NCI-H2227 (cell line): ENCODE results near the gene PPP1R12C.
"Not testable (repeated sequence)": the region's sequence is repeated elsewhere in the genome, so short reads cannot be mapped to it uniquely, and the experiment has no call there.

Experiments
- DNase-seq: peaks from one replicate; lab custom pipeline; 2025; ENCODE audit not compliant: unreplicated experiment; lab: John Stamatoyannopoulos, UW

PPP1R12C gene

DNA sequence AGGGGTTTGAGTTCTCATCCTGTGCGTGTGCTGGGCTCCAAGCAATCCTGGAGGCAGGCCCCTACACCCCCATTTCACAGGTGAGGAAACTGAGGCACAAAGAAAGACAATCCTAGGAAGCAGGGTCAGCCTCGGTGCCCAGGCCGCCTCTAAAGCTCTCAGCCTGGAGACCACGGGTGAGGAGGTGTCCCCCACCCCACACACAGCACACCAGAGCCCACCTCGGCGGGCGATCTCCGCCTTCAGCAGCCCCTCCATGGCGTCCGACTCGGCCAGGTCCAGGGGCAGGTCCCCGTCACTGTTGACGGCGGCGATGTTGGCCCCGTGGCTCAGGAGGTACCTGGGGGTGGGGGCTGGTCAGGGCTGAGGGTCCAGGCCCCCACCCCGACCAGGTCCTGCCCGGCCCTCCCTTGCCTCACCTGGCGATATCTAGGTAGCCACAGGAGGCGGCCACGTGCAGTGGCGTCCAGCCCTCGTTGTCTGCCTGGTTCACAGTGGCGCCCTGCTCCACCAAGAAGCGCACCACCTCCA is 5.1 kb downstream of the PPP1R12C start:
- DNase-seq: no peak

GRCh38 chr19:55111238-55111831 is 6.1 kb downstream of the PPP1R12C start:
- DNase-seq: no peak

DNA sequence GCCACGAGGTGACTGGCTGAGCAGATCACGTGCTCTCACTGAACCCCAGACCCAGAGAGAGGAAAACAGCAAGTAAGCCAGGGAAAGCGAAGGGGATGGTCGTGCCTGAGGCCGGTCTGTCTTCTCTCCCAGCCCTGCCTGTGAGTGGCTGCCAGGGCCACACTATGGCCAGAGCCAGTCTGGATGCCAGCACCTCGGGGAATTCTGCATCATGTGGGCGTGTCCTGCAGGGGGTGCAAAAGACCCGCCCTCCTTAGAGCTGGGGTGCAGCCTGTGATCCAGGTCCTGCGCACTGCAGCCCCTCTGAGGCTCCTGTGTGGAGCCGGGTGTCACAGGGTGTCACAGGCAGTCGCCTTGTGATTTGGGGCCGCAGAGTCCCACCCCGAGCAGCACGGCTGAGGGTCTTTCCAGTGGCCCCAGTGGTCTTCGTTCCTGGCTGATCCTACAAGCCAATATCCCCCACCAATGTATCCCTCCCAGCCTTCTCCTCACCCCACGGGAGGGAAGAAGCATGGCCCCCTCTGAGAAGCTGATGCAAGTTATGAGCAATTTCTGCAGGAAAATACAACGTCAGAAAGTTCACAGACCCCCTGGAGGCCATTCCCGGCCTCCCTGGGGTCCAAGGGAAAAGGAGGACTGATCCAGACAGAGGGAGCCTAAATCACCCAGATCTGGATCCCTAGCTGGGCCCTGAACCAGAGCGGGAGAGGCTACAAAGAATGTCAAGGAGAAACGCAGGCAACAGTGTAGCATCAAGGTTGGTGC is 7.7 kb downstream of the PPP1R12C start:
- no peak for DNase-seq

- not testable (repeated sequence) for DNase-seq
These were observed 10.2 kb downstream of the PPP1R12C start for GRCh38 chr19:55107252-55107651.

- no peak for DNase-seq
These were observed 10.8 kb downstream of the PPP1R12C start for GRCh38 chr19:55106591-55106990.

DNA sequence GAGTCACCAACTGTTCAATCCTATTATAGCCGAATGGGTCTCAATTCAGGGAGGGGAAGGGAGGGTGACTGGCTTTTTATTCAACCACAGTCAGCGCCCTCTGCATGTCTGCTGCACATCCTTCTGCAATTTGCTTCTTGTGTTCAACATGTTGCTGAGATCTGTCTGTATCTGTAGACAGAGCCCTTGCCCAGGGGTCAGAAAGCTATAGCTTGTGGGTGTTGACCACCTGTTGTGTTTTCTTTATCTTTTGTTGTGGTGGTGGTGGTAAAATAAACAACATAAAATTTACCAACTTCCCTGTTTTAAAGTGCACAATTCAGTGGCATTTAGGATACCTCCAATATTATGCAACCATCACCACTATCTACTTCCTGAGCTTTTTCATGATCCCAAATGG is 12.2 kb downstream of the PPP1R12C start:
- no peak for DNase-seq

GRCh38 chr19:55103190-55103589 is 14.2 kb downstream of the PPP1R12C start:
- DNase-seq: no peak

DNA sequence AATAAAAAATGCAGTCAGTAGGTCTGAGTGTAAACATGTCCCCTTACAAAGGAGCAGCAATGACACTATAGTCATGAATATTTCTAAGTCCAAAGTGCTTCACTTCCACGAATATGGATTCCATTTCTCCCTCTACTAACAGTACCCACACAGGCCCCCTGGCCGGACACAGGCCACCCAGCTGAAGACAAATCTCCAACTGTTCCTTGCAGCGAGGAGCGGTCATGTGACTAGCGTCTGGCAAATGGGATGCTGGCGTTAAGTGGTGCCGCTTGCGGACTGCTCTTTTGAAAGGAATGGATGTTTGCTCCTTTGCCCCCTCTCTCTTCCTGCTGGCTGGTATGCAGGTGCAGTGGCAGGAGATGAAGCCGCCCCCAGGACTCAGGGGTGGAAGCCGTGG is 16.2 kb downstream of the PPP1R12C start:
- DNase-seq: no peak

DNA sequence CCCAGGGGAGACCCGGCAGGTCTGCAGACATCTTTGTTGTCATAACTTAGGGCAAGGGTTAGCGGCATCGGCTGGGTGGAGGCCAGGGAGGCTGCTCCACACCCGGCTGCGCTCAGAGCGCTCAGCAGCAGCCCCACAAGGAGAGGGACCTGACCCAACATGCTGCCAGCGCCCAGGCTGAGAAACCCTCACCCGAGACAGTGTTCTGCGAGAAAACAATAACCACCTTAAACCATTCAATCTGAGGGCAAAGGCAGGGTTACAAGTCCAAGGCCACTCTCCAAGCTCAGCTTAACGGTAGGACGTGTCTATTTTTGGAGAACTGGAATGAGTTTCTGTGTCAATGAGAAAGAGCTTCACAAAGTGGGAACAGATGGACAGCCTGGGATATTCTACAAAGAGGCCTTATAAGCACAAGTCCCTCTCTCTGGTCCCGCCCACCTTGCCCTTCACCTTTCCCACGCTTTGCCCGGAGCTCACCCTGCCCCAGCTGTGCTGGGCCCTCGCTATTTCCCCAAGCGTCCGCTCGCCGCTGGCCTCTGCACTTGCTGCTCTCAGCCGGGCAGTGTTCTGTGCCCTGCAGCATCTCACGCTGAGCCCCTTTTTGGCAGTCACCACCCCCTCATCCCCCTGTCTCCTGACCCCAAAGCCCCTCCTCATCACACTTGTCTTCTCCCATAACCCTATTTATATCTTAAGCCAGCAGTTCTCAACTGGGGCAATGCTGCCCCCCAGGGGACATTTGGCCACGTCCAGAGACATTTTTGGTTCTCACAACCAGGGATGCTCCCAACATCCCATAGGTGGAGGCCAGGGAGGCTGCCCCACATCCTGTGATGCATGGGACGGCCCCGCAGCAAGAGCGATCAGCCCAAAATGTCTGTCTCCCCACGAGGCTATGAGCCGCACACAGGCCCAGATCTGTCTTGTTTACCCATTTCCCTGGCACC is 17.6 kb downstream of the PPP1R12C start:
- no peak for DNase-seq

DNA sequence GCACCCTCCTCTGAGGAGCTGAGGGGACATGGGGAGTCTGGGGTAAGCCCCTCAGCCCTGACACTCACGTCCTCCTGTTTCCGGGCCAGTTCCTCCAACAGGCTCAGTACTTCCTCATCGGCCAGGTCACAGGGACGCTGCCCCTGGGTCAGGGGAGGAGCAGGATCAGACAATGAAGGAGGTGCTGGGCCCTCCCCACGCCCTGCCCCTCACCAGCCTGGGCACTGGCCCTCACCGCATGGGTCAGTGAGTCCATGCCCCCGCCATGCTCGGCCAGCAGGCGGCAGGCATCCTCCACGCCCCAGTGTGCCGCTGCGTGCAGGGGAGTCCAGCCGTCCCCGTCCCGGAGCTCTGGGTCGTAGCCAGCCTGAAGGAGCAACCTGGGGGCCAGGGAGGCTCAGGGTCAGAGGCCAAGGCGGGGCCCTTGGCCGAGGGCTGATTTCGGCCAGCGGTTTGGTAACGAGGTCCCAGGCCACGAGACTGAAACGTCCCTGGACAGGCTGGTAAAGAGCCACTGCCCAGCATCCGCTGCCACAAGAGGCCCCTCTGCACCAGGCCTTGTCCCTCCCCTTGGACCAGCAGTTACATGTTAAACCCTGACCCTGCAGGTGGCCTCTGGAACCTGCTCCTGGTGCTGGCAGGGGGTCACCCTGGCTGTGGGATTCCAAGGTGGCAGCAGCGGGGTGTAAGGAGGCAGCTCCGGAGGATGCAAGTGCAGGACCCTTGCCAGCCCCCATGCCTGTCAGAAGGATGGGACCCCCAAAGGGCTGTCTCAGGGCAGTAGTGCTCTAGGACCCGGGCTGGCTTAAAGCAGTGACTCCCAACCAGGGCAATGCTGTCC is 18.5 kb downstream of the PPP1R12C start:
- no peak for DNase-seq

DNA sequence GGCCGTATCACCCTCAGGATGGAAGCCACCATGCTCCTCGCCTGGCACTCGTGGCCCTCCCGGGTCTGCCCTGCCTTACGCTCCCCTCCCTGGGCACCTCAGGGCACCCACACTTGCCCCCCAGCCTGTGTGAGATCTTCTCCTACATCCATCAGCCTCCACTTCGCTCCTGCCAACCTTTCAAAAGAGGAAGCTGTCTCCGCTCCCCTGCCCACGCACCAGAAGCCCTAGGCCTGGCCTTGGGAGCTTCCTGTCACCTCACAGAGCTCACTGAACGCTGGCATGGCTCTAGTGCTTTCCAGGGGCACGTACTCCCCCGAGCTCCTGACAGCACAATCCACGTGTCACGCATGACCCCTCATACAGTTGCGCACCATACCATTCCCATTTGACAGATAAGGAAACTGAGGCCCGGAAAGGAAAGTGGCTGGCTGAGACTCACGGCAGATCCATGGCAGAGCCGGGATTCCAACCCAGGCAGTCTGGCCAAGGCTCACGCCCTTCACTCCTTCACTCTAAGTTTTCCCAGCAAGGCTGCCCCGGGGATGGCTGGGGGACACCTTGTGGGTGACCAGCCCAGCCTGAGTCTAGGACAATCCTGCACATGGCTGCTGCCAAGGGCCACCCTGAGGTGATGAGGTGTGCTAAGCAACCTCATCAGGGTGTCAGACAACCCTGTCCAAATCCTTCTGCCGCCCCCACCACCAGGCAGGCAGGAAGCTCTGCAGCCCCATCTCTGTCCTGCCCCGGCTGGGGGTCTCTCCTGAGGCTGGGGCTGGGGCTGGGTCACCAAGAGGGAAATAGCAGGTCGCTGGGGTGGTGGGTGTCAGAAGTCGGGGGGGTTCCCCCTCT is 19.3 kb downstream of the PPP1R12C start:
- DNase-seq: no peak

GRCh38 chr19:55096061-55096701 is 21.3 kb downstream of the PPP1R12C start:
- no peak for DNase-seq

- no peak for DNase-seq
These were observed 22.0 kb downstream of the PPP1R12C start for GRCh38 chr19:55095260-55096060.

GRCh38 chr19:55094456-55095259 is 22.8 kb downstream of the PPP1R12C start:
- DNase-seq: no peak

GRCh38 chr19:55092423-55093318 is 24.8 kb downstream of the PPP1R12C start:
- DNase-seq: no peak

- DNase-seq: no peak
These were observed 25.5 kb downstream of the PPP1R12C start for GRCh38 chr19:55091955-55092354.
